Activated CD8-positive, alpha-beta memory T cell treated with anti-CD3 and anti-CD28 coated beads for 24 hours (primary cell): Measurements from ENCODE around the gene RAB9A.

Experiments
- DNase-seq: peaks from one replicate; pipeline ENCODE4 v3.0.0-alpha.2; 2020

RAB9A gene

GRCh38 chrX:13752141-13752540 lies 63.2 kb downstream of the RAB9A start:
- no peak for DNase-seq

- no peak for DNase-seq
These were observed 63.7 kb downstream of the RAB9A start for GRCh38 chrX:13752646-13753045.

- DNase-seq = no peak
These were observed 65.8 kb downstream of the RAB9A start for GRCh38 chrX:13754765-13755164.

GRCh38 chrX:13755254-13755653 lies 66.3 kb downstream of the RAB9A start:
- no peak for DNase-seq

- no peak for DNase-seq
These were observed 67.5 kb downstream of the RAB9A start for GRCh38 chrX:13756381-13756780.

- no peak for DNase-seq
These were observed 70.3 kb downstream of the RAB9A start for GRCh38 chrX:13759152-13759718.
